ENCODE results near the gene FAM83B. TPM values are rescaled to one million over a fixed set of nuclear protein-coding genes. Genes with fewer than 3 reads are reported as not detected.

FAM83B gene
- total RNA-seq, 1 experiment from 2014 or later = not detected

GRCh38 chr6:54847799-54848597 lies 1.4 kb downstream of the FAM83B start:
- no peaks in the 10 kb centered on the region for H3K79me2 ChIP-seq (ENCODE audit: low read length)
- no peak overlapping the region for H3K4me3 ChIP-seq (ENCODE audit: low read length)
- no peak for DNase-seq
- no peak overlapping the region for H3K4me2 ChIP-seq (ENCODE audit: low read depth, low read length, poor library complexity, severe bottlenecking)
- H3K4me1 ChIP-seq (ENCODE audit: low read length) = no peaks in the 10 kb centered on the region
- no peak overlapping the region for H2AFZ ChIP-seq (ENCODE audit: low read length)
- no peaks in the 10 kb centered on the region for H4K20me1 ChIP-seq (ENCODE audit: insufficient read depth, low read depth, low read length)
- no peaks in the 10 kb centered on the region for H3K9me2 ChIP-seq (replicated peaks; ENCODE audit: insufficient read depth, low read length)
- H3K9ac ChIP-seq (ENCODE audit: low read length) = no peak overlapping the region
- no peaks in the 10 kb centered on the region for H3K36me3 ChIP-seq (ENCODE audit: insufficient read depth, low read length)
- H3K9me3 ChIP-seq (ENCODE audit: low read length) = 0 out of 2 replicates have a peak, but pooled peaks cover 4% of the 10 kb centered on the region
- no peak overlapping the region for H3K27ac ChIP-seq (ENCODE audit: low read length)
- no peaks in the 10 kb centered on the region for H3K27me3 ChIP-seq (ENCODE audit: low read length)

GRCh38 chr6:54850114-54850513 lies 3.5 kb downstream of the FAM83B start:
- no peaks in the 10 kb centered on the region for H3K4me1 ChIP-seq (ENCODE audit: low read length)
- no peak overlapping the region for H3K27ac ChIP-seq (ENCODE audit: low read length)
- 0 out of 2 replicates have a peak, but pooled peaks cover 4% of the 10 kb centered on the region for H3K9me3 ChIP-seq (ENCODE audit: low read length)
- no peaks in the 10 kb centered on the region for H3K9me2 ChIP-seq (replicated peaks; ENCODE audit: insufficient read depth, low read length)
- no peak for DNase-seq
- no peaks in the 10 kb centered on the region for H3K79me2 ChIP-seq (ENCODE audit: low read length)
- H3K36me3 ChIP-seq (ENCODE audit: insufficient read depth, low read length) = no peaks in the 10 kb centered on the region
- H3K4me3 ChIP-seq (ENCODE audit: low read length) = no peak overlapping the region
- no peak overlapping the region for H2AFZ ChIP-seq (ENCODE audit: low read length)
- no peaks in the 10 kb centered on the region for H4K20me1 ChIP-seq (ENCODE audit: insufficient read depth, low read depth, low read length)
- no peak overlapping the region for H3K9ac ChIP-seq (ENCODE audit: low read length)
- H3K4me2 ChIP-seq (ENCODE audit: low read depth, low read length, poor library complexity, severe bottlenecking) = no peak overlapping the region
- no peaks in the 10 kb centered on the region for H3K27me3 ChIP-seq (ENCODE audit: low read length)

GRCh38 chr6:54856129-54856528 lies 9.6 kb downstream of the FAM83B start:
- Histone ChIP-seq H3K9me3 (ENCODE audit: low read length) (no peaks in the 10 kb centered on the region), H3K9me2 (replicated peaks; ENCODE audit: insufficient read depth, low read length) (no peaks in the 10 kb centered on the region), H3K36me3 (ENCODE audit: insufficient read depth, low read length) (no peaks in the 10 kb centered on the region), H3K27ac (ENCODE audit: low read length) (no peak overlapping the region), H3K4me3 (ENCODE audit: low read length) (no peak overlapping the region), H3K27me3 (ENCODE audit: low read length) (no peaks in the 10 kb centered on the region), H2AFZ (ENCODE audit: low read length) (no peak overlapping the region), H4K20me1 (ENCODE audit: insufficient read depth, low read depth, low read length) (no peaks in the 10 kb centered on the region), H3K4me2 (ENCODE audit: low read depth, low read length, poor library complexity, severe bottlenecking) (no peak overlapping the region), H3K9ac (ENCODE audit: low read length) (no peak overlapping the region), H3K4me1 (ENCODE audit: low read length) (no peaks in the 10 kb centered on the region), H3K79me2 (ENCODE audit: low read length) (no peaks in the 10 kb centered on the region)
- DNase-seq = peak; percentile 19

GRCh38 chr6:54860132-54860531 lies 13.6 kb downstream of the FAM83B start:
- DNase-seq = no peak
- no peaks in the 10 kb centered on the region for H3K9me2 ChIP-seq (replicated peaks; ENCODE audit: insufficient read depth, low read length)
- H3K27ac ChIP-seq (ENCODE audit: low read length) = no peak overlapping the region
- no peak overlapping the region for H3K4me2 ChIP-seq (ENCODE audit: low read depth, low read length, poor library complexity, severe bottlenecking)
- H3K36me3 ChIP-seq (ENCODE audit: insufficient read depth, low read length) = no peaks in the 10 kb centered on the region
- no peaks in the 10 kb centered on the region for H4K20me1 ChIP-seq (ENCODE audit: insufficient read depth, low read depth, low read length)
- H3K4me1 ChIP-seq (ENCODE audit: low read length) = no peaks in the 10 kb centered on the region
- H3K9me3 ChIP-seq (ENCODE audit: low read length) = no peaks in the 10 kb centered on the region
- H3K79me2 ChIP-seq (ENCODE audit: low read length) = no peaks in the 10 kb centered on the region
- no peak overlapping the region for H3K4me3 ChIP-seq (ENCODE audit: low read length)
- no peak overlapping the region for H3K9ac ChIP-seq (ENCODE audit: low read length)
- H3K27me3 ChIP-seq (ENCODE audit: low read length) = no peaks in the 10 kb centered on the region
- H2AFZ ChIP-seq (ENCODE audit: low read length) = no peak overlapping the region

- no peaks in the 10 kb centered on the region for H3K9me2 ChIP-seq (replicated peaks; ENCODE audit: insufficient read depth, low read length)
- no peak overlapping the region for H3K27ac ChIP-seq (ENCODE audit: low read length)
- H3K4me1 ChIP-seq (ENCODE audit: low read length) = no peaks in the 10 kb centered on the region
- no peaks in the 10 kb centered on the region for H3K27me3 ChIP-seq (ENCODE audit: low read length)
- DNase-seq = no peak
- H3K9me3 ChIP-seq (ENCODE audit: low read length) = no peaks in the 10 kb centered on the region
- no peak overlapping the region for H3K4me3 ChIP-seq (ENCODE audit: low read length)
- no peaks in the 10 kb centered on the region for H4K20me1 ChIP-seq (ENCODE audit: insufficient read depth, low read depth, low read length)
- H3K79me2 ChIP-seq (ENCODE audit: low read length) = no peaks in the 10 kb centered on the region
- no peak overlapping the region for H2AFZ ChIP-seq (ENCODE audit: low read length)
- no peak overlapping the region for H3K4me2 ChIP-seq (ENCODE audit: low read depth, low read length, poor library complexity, severe bottlenecking)
- no peak overlapping the region for H3K9ac ChIP-seq (ENCODE audit: low read length)
- H3K36me3 ChIP-seq (ENCODE audit: insufficient read depth, low read length) = no peaks in the 10 kb centered on the region
Observed at GRCh38 chr6:54860739-54861138, 14.2 kb downstream of the FAM83B start.

GRCh38 chr6:54861905-54862616 lies 15.5 kb downstream of the FAM83B start:
- Histone ChIP-seq H3K36me3 (ENCODE audit: insufficient read depth, low read length) (no peaks in the 10 kb centered on the region), H2AFZ (ENCODE audit: low read length) (no peak overlapping the region), H3K9ac (ENCODE audit: low read length) (no peak overlapping the region), H3K27ac (ENCODE audit: low read length) (no peak overlapping the region), H3K27me3 (ENCODE audit: low read length) (no peaks in the 10 kb centered on the region), H3K9me3 (ENCODE audit: low read length) (no peaks in the 10 kb centered on the region), H3K4me3 (ENCODE audit: low read length) (no peak overlapping the region), H3K4me1 (ENCODE audit: low read length) (no peaks in the 10 kb centered on the region), H3K4me2 (ENCODE audit: low read depth, low read length, poor library complexity, severe bottlenecking) (no peak overlapping the region), H4K20me1 (ENCODE audit: insufficient read depth, low read depth, low read length) (no peaks in the 10 kb centered on the region), H3K9me2 (replicated peaks; ENCODE audit: insufficient read depth, low read length) (no peaks in the 10 kb centered on the region), H3K79me2 (ENCODE audit: low read length) (no peaks in the 10 kb centered on the region)
- no peak for DNase-seq

- Histone ChIP-seq H3K79me2 (ENCODE audit: low read length) (no peaks in the 10 kb centered on the region), H3K9ac (ENCODE audit: low read length) (no peak overlapping the region), H3K27ac (ENCODE audit: low read length) (no peak overlapping the region), H3K9me3 (ENCODE audit: low read length) (peaks cover 5% of the 10 kb centered on the region), H3K4me1 (ENCODE audit: low read length) (no peaks in the 10 kb centered on the region), H3K9me2 (replicated peaks; ENCODE audit: insufficient read depth, low read length) (no peaks in the 10 kb centered on the region), H3K27me3 (ENCODE audit: low read length) (no peaks in the 10 kb centered on the region), H3K4me3 (ENCODE audit: low read length) (no peak overlapping the region), H4K20me1 (ENCODE audit: insufficient read depth, low read depth, low read length) (no peaks in the 10 kb centered on the region), H3K36me3 (ENCODE audit: insufficient read depth, low read length) (no peaks in the 10 kb centered on the region), H2AFZ (ENCODE audit: low read length) (no peak overlapping the region), H3K4me2 (ENCODE audit: low read depth, low read length, poor library complexity, severe bottlenecking) (no peak overlapping the region)
- DNase-seq = no peak
Observed at GRCh38 chr6:54864272-54864671, 17.7 kb downstream of the FAM83B start.

- H3K9me2 ChIP-seq (replicated peaks; ENCODE audit: insufficient read depth, low read length) = no peaks in the 10 kb centered on the region
- H2AFZ ChIP-seq (ENCODE audit: low read length) = no peak overlapping the region
- no peaks in the 10 kb centered on the region for H3K27me3 ChIP-seq (ENCODE audit: low read length)
- no peak overlapping the region for H3K27ac ChIP-seq (ENCODE audit: low read length)
- no peaks in the 10 kb centered on the region for H4K20me1 ChIP-seq (ENCODE audit: insufficient read depth, low read depth, low read length)
- DNase-seq = no peak
- no peaks in the 10 kb centered on the region for H3K4me1 ChIP-seq (ENCODE audit: low read length)
- H3K4me3 ChIP-seq (ENCODE audit: low read length) = no peak overlapping the region
- no peaks in the 10 kb centered on the region for H3K79me2 ChIP-seq (ENCODE audit: low read length)
- H3K4me2 ChIP-seq (ENCODE audit: low read depth, low read length, poor library complexity, severe bottlenecking) = no peak overlapping the region
- peaks cover 8% of the 10 kb centered on the region for H3K9me3 ChIP-seq (ENCODE audit: low read length)
- no peak overlapping the region for H3K9ac ChIP-seq (ENCODE audit: low read length)
- H3K36me3 ChIP-seq (ENCODE audit: insufficient read depth, low read length) = no peaks in the 10 kb centered on the region
Observed at GRCh38 chr6:54865091-54865631, 18.6 kb downstream of the FAM83B start.

Measured in Karpas-422 (cell line).